Measurements from ENCODE around the gene COL4A1.

Gene COL4A1

DNA sequence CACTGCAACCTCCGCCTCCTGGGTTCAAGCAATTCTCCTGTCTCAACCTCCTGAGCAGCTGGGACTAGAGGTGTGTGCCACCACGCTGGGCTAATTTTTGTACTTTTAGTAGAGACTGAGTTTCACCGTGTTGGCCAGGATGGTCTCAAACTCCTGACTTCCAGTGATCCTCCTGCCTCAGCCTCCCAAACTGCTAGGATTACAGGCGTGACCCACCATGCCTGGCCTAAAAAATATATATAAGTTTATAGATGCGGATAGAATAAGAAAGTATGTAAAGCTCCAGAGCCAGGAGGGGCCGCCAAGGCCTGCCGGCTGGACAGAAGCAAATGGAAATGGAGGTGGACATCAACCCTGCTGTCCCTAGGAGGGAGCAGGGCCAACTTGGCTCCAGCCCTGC lies 66.0 kb downstream of the COL4A1 start:
- TF ChIP-seq, protein P1, sequence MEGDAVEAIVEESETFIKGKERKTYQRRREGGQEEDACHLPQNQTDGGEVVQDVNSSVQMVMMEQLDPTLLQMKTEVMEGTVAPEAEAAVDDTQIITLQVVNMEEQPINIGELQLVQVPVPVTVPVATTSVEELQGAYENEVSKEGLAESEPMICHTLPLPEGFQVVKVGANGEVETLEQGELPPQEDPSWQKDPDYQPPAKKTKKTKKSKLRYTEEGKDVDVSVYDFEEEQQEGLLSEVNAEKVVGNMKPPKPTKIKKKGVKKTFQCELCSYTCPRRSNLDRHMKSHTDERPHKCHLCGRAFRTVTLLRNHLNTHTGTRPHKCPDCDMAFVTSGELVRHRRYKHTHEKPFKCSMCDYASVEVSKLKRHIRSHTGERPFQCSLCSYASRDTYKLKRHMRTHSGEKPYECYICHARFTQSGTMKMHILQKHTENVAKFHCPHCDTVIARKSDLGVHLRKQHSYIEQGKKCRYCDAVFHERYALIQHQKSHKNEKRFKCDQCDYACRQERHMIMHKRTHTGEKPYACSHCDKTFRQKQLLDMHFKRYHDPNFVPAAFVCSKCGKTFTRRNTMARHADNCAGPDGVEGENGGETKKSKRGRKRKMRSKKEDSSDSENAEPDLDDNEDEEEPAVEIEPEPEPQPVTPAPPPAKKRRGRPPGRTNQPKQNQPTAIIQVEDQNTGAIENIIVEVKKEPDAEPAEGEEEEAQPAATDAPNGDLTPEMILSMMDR (IDR thresholded peaks at IDR 0.05; ENCODE audit: low read depth, low read length), result no peak
- no peak for DNase-seq (ENCODE audit: extremely low read depth, low read depth)

DNA sequence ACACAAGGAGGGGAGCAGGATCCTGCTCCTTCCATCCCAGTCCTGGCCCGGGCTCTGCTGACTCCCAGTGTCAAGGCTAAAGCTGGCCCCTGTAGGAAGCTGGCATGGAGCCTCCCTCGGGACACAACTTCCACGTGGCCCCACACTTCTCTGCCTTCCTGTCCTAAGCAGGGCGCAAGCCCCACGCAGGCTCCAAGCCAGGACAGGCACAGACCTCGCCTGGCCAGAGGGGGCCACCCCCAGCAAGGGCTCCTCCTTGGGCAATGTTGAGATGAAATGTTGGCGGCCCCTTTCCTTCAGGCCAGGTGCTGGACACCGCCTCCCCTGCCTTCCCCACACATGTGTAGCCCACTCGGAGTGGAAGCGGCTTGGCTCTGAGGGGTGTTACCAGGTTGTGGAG lies 66.6 kb downstream of the COL4A1 start:
- TF ChIP-seq, protein P1 (IDR thresholded peaks at IDR 0.05; ENCODE audit: low read depth, low read length), result no peak
- no peak for DNase-seq (ENCODE audit: extremely low read depth, low read depth)

DNA sequence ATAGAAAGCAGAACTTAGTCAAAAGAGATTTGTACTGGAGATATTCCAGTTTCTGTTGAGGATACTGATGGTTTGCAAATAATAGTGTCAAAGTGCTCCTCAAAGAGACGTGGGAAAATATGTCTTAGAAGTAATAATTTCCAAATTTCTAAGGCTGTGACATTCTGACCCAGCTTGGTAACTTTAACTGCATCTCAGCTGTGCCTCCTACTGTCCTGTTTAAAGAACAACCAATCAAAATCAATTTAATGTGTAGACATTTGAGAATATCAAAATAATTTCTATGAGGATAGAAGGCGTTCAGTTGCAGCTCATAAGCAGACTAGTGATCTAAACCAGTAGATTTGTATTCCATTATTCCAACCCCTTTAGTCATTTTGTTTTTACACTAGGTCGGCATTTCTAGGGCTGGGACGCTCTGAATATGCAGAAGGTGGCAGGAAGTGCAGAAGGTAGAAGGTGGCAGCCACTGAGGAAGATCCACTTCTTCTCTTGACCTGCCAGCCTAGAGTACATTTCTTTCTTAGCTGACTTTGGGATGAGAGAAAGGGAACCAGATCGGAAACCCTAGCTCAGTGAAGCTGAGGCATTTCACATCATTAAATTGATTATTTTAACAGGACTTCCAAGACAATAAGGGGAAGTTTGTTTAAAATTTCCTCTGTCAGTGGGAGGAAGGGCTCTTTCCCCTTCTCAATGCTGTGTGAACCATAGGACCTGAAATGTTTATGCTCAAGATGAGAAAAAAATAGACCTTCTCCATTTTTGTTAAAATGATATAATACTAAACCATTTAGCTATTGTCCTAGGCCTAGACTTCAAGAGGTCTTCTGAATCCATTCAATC lies 67.5 kb downstream of the COL4A1 start:
- TF ChIP-seq, protein P1 (IDR thresholded peaks at IDR 0.05; ENCODE audit: low read depth, low read length), result no peak
- DNase-seq (ENCODE audit: extremely low read depth, low read depth), result no peak

DNA sequence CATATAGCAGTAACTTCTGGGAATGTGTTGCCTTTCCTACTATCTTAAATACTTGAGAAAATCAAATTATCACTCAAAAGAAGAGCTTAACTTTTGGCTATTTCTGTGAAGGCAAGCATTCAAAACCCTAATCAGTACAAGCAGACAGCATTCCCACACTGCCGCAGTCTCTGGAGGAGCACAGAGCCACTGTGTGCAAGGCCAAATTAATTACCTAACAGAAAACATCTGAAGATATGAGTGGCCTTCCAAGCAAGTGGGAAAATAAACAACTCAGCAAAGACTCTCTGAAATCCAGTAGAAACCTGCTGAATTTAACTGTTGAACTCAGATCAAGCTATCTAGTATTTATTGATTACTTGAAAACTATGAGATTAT lies 68.2 kb downstream of the COL4A1 start:
- TF ChIP-seq, protein P1 (IDR thresholded peaks at IDR 0.05; ENCODE audit: low read depth, low read length), result no peak
- DNase-seq (ENCODE audit: extremely low read depth, low read depth), result peak; percentile 37

DNA sequence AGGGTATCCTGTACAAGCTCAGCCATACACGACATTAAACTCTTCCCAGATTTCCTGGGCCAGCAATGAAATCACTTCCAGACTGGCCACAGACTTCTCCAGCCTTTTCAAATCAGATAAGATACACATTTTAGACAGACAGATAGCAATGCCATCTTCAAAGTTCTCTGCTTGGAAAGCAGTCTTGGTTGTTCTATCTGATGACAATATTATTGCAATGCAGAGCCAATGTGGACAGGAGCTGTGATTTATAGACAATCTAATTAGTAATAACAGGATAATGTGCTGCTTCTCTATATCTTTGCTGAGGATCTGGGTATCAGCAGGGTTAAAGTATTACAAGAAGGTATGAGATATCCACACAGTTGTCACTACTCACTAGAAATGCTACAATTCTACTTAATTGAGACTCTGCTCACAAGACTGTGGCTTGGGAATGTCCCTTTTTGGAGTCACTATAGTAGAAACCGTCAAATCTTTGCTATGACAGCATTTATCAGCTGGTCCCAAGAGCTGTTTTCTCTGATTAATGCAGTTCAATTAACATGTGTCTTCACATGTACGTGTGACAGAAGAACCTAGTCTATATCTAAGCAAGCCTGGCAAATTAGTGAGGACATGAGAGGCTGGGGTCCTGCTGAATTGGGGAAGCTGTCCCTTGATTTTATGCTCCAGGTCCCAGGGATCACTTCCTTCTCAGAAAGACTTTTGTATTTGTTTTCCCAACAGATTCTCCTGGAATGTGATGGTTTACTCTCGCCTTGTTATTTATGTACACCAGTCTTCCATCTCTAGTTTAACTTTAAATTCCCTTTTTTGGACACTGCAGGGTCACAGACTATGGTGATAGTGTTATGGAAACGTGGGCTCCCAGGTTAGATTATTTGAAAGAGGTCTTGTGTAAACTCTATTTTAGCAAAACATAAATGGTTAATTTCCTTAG lies 68.8 kb downstream of the COL4A1 start:
- TF ChIP-seq, protein P1 (IDR thresholded peaks at IDR 0.05; ENCODE audit: low read depth, low read length), result no peak
- DNase-seq (ENCODE audit: extremely low read depth, low read depth), result no peak

DNA sequence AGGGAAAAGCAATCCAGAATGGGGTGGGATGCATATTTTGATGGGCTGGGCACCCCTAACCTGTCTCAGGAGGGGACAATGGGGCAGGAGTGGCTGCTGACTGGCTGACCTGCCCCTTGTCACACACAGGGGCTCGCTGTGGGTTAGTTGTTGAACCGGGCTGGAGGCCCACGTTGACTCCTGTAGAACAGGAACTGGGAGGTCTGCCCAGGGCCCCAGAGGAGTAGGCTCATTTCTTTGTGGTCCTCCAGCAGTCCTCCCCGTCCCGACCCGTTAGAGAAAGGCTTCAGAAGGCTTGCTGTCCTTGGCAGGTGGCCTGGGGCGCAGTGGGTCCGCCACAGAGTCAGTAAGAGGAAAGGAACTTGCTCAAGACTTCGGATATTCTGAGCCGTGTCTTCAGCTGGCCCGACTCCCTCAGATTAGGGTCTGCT lies 70.1 kb downstream of the COL4A1 start:
- DNase-seq (ENCODE audit: extremely low read depth, low read depth), result no peak
- TF ChIP-seq, protein P1 (IDR thresholded peaks at IDR 0.05; ENCODE audit: low read depth, low read length), result no peak

DNA sequence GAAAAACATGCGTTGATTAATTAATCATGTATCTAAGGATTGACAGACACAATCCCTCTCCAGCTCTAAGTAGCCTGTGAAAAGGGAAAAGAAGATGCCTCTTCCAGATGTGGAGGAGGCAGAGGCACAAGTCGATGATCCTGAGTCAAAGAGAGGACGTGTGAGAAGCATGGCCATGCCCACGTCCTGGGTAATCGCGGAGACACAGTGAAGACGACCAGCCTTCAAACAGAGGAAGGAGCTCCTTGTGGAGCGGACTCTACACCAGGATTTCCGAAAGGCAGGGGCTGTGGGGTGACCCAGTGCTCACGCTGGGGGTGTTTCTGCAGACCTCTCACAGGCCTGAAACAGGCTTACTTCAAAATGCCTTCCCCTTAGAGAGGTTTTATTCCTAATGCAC lies 70.5 kb downstream of the COL4A1 start:
- DNase-seq (ENCODE audit: extremely low read depth, low read depth), result no peak
- TF ChIP-seq, protein P1 (IDR thresholded peaks at IDR 0.05; ENCODE audit: low read depth, low read length), result no peak
